Measurements from ENCODE around the gene E2F1.

Gene E2F1

GRCh38 chr20:33629533-33629932 lies 56.7 kb downstream of the E2F1 start:
- no peak for DNase-seq

DNA sequence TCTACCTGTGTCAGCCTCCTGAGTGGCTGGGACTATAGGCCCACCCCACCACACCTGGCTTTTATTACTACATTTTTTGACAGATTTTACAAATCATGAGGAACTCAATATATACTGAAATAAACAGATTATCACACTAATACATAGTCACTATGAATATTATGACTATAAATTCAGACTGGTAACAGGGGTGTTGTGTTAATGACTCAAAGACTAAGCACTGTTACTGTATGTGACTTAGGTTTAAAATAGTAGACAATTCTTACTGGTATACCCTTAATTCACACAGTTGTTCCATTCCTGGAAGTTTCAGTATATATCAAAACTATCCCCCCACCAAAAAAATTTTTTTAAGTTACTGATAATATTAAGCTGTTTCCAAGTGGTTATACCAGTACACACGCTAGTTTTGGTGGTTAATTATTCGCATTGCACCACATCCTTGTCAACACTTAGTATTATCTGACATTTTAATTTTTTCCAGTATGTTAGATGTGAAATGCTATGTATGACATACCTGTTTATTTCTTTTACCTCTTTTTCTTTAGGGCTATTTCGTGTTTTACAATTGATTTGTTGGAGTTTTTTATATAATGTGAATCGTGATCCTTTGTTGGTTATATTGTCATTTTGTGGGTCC lies 58.5 kb downstream of the E2F1 start:
- DNase-seq, result no peak

DNA sequence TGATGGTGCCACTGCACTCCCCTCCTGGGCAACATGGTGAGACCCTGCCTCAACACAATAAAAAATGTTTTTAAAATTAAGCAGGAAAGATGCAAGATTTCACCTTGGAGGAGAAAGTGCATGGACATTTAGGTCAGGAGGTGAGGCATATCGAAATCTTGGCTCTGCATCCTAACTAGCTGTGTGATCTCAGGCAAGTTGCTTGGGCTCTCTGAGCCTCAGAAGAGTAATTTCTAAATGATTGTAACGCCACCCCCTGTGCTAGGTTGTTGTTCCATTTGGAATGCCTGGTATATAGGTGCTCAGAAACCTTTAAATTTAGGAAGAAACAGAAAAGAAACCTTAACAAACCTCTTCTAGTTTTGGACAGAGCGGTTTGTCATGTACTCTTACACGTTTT lies 60.0 kb downstream of the E2F1 start:
- no peak for DNase-seq
